Astrocyte of the cerebellum (primary cell): Measurements from ENCODE around the gene ACACB.

Experiments used
- DNase-seq: peaks from one replicate; pipeline ENCODE4 v3.0.0-alpha.2; 2011; ENCODE audit warnings: low read depth
- H3K4me3 ChIP-seq: 2 replicates; pipeline ENCODE4 v1.5.1; 2011; ENCODE audit warnings: mild to moderate bottlenecking, low read depth, low read length, moderate library complexity
- CTCF ChIP-seq: IDR thresholded peaks from 2 replicates; pipeline ENCODE4 v1.5.1; 2012; ENCODE audit warnings: low read length, low read depth, moderate library complexity, mild to moderate bottlenecking; ENCODE audit errors: missing control alignments
- in situ Hi-C: cut with HindIII; loops from 2 replicates; pipeline ENCODE4 v1.10.0; 2017; ENCODE audit warnings: low sequenced_read_pairs

The ACACB gene

GRCh38 chr12:109241936-109242335, 125.5 kb downstream of the ACACB start:
- TF ChIP-seq CTCF, result no peak
- in situ Hi-C loops, result no loop called here
- H3K4me3 ChIP-seq, result no peak overlapping the region
- DNase-seq, result no peak

- in situ Hi-C loops, result no loop called here
- DNase-seq, result no peak
- no peak overlapping the region for H3K4me3 ChIP-seq
- TF ChIP-seq CTCF, result no peak
Measured at GRCh38 chr12:109244073-109244472, 127.7 kb downstream of the ACACB start.

- in situ Hi-C loops, result no loop called here
- DNase-seq, result no peak
- H3K4me3 ChIP-seq, result no peak overlapping the region
- no peak for TF ChIP-seq CTCF
Measured at GRCh38 chr12:109246221-109246620, 129.8 kb downstream of the ACACB start.

GRCh38 chr12:109247831-109248654, 131.7 kb downstream of the ACACB start:
- no peak for TF ChIP-seq CTCF
- DNase-seq, result no peak
- in situ Hi-C loops, result no loop called here
- H3K4me3 ChIP-seq, result no peak overlapping the region

- TF ChIP-seq CTCF, result no peak
- in situ Hi-C loops, result no loop called here
- no peak overlapping the region for H3K4me3 ChIP-seq
- no peak for DNase-seq
Measured at GRCh38 chr12:109250523-109250922, 134.1 kb downstream of the ACACB start.

- DNase-seq, result no peak
- TF ChIP-seq CTCF, result no peak
- H3K4me3 ChIP-seq, result no peak overlapping the region
- in situ Hi-C loops, result no loop called here
Measured at GRCh38 chr12:109252799-109253198, 136.4 kb downstream of the ACACB start.
